Brain pericyte (primary cell): ENCODE results near the gene GALNS.

ENCODE experiments used
- DNase-seq: peaks from one replicate; pipeline ENCODE4 v3.0.0-alpha.2; 2012; ENCODE audit warnings: low read depth, low spot score

The GALNS gene

DNA sequence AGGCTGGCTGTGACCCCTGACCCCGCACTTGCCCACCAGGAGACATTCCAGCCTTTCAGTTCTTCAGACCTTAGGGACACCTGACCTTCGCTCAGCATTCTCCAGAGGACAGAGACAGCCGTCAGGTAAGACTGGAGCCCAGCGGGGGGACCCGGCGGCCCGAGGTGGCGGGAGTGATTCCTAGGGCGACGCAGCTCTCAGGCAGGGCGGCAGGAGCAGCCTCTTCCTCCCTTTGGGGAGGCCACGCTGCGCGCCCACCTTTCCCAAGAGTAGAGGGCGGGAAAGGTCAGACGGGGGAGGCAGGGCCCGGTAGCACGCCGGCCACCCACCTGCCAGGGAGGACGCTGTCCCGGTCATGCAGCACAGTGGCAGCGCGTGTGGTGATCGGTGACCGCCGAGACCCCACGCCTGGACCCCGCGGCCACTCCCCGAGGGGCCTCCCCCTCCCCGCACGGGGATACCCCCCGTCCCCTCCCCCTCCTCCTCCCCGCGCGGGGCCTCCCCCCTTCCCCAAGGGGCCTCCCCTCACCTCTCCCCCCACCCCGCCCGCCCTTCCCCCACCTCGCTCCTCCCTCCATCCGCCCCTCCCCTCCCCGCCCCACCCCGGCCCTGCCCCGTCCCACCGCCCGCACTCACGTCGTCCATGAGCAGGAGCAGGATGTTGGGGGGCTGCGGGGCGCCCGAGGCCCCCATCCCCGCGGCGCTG lies 472 bp downstream of the GALNS start:
- no peak for DNase-seq

- DNase-seq = no peak
These were observed 1.0 kb downstream of the GALNS start for GRCh38 chr16:88855736-88856121.

DNA sequence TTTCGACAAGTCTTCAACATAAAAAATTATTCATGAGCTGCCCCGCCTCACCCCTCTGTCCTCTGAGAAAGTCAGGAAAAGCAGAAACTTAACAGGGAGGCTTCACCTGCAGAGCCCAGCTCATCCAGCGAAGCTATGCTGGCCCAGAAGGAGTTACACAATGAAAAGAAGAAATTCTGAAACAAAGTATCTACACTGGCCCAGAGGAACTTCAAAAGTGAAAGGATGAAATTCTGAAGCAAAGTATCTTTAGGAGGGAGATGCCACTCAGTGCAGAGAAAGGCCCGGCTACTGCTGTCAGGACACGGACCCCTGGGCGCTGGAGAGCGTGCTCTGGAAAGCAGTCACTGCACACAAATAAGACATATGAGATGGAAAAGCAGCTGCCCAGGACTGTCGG lies 1.6 kb downstream of the GALNS start:
- no peak for DNase-seq

- no peak for DNase-seq
These were observed 2.2 kb downstream of the GALNS start for GRCh38 chr16:88854306-88855111.

- DNase-seq = no peak
These were observed 3.3 kb downstream of the GALNS start for GRCh38 chr16:88853325-88853941.

- DNase-seq = no peak
These were observed 5.1 kb downstream of the GALNS start for GRCh38 chr16:88851616-88852015.

DNA sequence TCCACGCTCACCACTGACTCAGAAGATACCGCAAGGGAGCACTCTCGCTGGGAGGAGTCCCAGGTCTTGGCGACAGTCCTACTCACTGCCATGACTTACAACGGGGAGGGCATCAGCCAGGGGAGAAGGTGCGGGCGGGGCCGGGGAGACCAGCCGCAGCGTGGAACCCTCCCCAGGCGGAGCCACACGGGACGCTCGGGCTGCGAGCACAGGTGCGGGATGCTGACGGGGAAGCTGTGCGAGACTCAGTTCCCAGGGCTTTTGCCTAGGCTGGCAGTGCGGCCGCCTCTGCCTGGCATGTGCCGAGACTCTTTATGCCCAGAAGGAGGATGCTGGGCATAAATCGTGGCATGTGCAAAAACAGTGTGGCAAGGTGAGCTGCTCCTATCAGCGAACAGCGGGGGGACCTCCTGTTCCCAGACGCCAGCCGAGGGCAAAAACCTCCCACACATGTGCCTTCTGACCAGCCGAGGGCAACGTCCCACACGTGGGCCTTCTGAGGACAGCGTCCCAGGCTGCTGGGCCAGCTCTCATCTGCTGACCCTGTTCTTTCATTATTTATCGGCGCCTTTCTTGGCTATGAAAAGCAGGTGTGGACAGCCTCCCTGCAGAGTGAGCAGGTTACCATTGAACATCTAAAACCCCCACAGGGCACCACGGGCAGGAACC lies 6.1 kb downstream of the GALNS start:
- no peak for DNase-seq

DNA sequence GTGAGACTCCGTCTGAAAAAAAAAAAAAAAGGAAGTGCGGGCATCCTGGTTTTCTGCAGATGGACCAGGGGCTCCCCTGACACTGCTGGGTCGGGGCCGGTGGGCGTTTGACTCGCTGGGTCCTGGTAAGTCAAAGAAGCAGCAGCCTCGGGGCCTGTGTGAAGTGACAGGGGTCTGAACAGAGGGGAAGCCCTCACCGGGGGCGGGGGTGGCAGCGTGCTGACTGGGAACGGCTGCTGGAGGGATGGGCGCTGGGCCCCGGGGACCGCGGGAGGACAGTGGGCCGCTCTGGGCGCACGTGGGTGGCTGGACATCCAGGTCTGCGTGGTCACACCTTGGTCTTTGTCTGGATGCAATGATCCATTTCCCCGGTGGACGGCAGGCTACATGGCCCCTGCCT lies 8.2 kb downstream of the GALNS start:
- DNase-seq = no peak

GRCh38 chr16:88847654-88848053 lies 9.1 kb downstream of the GALNS start:
- no peak for DNase-seq

GRCh38 chr16:88846088-88846487 lies 10.7 kb downstream of the GALNS start:
- no peak for DNase-seq

DNA sequence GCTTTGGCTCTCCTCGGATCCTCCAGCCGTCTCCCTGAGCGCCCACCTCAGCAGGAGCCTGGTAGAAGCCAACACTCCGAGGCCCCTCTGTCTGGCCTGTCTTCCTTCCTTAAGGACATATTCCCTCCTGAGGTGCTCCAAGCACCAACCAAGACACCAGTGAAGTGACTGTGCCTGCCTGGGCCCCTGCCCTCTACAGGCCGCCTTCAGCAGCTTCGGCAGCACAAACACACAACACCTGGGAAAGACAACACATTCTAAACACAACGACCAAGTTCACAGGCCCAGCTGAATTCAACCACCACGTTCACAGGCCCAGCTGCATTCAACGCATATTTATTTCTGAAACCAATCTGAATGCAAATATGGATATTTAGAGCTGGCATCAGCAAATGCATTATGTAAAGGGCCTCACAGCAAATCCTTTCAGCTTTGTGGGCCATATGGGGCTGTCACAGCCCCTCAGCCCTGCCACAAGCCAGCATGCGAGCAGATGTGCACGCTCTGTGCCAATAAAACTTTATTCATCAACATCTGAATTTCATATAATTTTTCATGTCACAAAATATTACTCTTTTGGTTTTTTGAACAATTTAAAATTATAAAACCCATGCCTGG lies 12.2 kb downstream of the GALNS start:
- DNase-seq = no peak

DNA sequence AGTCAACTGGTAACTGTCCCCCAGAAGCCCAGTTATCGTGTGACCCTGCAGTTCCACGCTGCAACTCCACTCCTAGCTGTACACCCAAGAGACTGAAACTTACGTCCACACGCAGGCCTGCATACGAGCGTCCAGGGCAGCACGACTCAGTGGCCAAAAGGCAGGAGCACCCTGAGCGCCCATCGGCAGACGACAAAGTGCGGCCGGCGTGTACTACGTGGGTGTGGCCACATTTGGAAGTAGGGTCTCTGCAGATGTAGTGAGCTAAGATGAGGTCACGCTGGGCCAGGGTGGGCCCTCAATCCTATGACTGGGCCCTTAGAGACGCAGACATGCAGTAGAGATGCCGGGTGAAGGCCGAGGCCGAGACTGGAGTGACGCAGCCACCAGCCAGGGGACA lies 13.5 kb downstream of the GALNS start:
- DNase-seq = no peak

- no peak for DNase-seq
These were observed 13.9 kb downstream of the GALNS start for GRCh38 chr16:88842806-88843205.

- DNase-seq = no peak
These were observed 14.4 kb downstream of the GALNS start for GRCh38 chr16:88842308-88842756.

DNA sequence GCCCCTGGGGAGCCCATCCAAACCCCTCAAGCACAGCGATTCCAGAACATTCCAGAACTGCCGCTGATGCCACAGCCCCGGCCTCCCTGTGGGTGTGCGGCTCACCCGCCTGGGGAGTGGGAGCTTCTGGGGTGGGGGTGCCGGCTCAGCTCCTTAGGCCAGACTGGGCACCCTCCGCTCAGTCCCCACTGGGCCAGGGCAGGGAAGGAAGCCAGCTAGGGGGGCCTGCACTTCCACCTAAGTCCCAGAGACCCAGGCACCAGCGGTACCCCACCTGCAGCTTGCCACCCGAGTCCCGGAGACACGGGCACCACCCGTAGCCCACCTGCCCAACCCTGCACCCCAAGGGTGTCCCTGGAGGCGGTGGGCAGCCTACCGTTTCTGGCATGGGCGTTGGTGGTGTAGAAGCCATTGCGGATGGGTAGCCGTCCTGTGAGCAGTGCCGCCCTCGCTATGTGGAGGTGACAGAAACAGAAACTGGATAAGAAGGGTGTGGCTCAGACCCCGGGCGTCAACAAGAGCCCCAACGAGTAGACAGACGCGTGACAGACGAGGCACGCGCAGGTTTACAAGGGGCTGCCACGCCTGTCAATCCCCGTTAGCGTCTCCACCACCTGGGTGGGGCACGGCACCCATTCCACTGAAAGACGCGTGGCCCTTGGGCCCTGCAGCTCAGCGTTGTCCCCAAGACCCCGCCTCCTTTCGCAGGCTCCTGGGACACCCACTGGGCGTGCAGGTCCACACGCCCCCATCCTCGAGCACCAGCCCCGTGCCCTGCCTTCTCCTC lies 15.0 kb downstream of the GALNS start:
- DNase-seq = no peak

DNA sequence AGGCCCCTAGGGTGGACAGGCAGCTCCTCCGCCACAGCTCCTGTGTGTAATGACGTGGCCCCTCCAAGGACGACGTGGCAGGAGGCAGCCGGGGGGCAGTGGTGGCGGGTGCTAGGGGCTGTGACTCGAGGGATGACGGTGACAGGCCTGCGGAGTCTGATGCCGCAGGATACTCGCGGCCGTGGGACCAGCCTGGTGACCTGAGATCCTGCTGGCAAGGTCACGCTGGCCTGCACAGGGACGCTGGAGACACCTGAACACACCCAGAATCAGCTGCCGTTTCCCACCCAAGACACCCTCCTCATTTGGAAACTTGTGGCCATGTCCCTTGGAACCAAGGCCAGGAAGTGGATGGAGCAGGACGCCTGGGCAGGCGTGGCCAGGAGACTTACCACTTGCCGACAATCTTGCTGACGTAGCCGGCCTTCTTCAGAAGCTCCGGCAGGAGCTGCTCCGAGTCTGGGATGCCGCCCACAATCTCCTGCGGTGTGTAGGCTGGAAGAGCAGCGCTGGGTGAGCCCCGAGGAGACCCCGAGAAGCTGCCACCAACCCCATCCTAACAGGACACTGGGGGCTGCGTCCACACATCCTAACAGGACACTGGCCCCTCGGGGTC lies 16.0 kb downstream of the GALNS start:
- DNase-seq = no peak

GRCh38 chr16:88839745-88840599 lies 16.8 kb downstream of the GALNS start:
- no peak for DNase-seq

- DNase-seq = no peak
These were observed 17.7 kb downstream of the GALNS start for GRCh38 chr16:88839026-88839529.

DNA sequence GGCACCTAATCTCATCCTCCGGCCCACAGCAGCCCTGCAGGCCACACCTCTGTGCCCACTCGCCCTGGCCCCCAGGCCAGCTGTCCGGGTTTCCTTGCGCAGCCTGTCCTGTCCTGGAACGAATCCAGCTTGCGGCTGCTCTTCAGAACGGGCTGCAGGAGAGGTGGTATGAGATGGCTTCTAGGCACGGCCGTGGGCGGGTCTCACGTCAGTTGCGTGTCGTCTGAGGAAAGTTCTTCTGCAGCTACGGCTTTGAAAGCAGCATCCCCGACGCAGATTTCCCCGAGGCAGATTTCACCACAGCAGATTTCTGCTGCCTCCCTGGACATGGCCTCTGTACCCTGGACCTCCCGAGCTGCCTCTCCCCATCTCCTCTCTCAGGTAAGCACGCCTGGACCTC lies 18.2 kb downstream of the GALNS start:
- DNase-seq = no peak
